Upper lobe of left lung (tissue), 4 donors: ENCODE data around the gene MEFV.

Experiments
- CTCF ChIP-seq, 6 experiments: fragments of 450-650 bp in 4 of 6; fragments of 200-600 bp in 2 of 6; sonication (generic) in 2 of 6; IDR thresholded peaks; one replicate each; pipeline ENCODE4 v1.5.1; 2016 to 2019; ENCODE audit warnings: antibody characterized with exemption in 6 of 6
- POLR2A ChIP-seq, 4 donors: fragments of 450-650 bp; IDR thresholded peaks; one replicate each; pipeline ENCODE4 v1.5.1; 2016 to 2017; ENCODE audit warnings: antibody characterized with exemption in 4 of 4, mild to moderate bottlenecking in 2 of 4
- POLR2AphosphoS5 ChIP-seq, 2 donors: sonication (generic); formaldehyde crosslinking; IDR thresholded peaks; one replicate each; pipeline ENCODE4 v1.5.1; 2017; ENCODE audit warnings: antibody characterized with exemption in 2 of 2

- peak in 3 of 4 donors; percentile 19 to 81 (median 27) for TF ChIP-seq POLR2A (IDR thresholded peaks at IDR 0.05)
- peak in 1 of 6 experiments; percentile 17 for TF ChIP-seq CTCF (IDR thresholded peaks at IDR 0.05)
- TF ChIP-seq POLR2AphosphoS5 (IDR thresholded peaks at IDR 0.05), result peak; percentile 89 to 90
Observed at GRCh38 chr16:3234857-3235561, 21.4 kb downstream of the MEFV start, which contains the start of gene ZNF200.
